ENCODE measurements around the gene KRT6C.
"Not testable (repeated sequence)": the region's sequence is repeated elsewhere in the genome, so short reads cannot be mapped to it uniquely, and the experiment has no call there.

KRT6C gene

DNA sequence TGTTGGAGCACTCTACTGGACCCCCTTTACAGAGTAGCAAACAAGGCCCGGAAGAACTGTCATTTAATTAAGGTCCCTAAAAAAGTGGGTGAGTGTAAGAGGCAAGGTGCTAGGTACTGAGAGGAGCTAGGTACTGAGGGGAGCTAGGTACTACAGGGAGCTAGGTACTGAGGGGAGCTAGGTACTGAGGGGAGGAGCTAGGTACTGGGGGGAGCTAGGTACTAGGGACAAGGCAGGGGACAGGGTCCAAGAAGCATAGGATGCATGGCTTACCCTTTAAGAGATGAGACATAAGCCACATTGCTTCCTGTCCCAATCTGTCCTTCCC lies 41.7 kb upstream of the KRT6C start:
- DNase-seq (ENCODE audit: extremely low spot score) = no peak
- no peak for TF ChIP-seq FOXK2 (IDR thresholded peaks at IDR 0.05)
- no peak for TF ChIP-seq ELF4 (IDR thresholded peaks at IDR 0.05)
- no peak for TF ChIP-seq HDGF (IDR thresholded peaks at IDR 0.05; ENCODE audit: borderline replicate concordance)
- no peak for TF ChIP-seq ZNF384 (IDR thresholded peaks at IDR 0.05)
- TF ChIP-seq SP1 (IDR thresholded peaks at IDR 0.05) = no peak
- no peak for TF ChIP-seq FOXA1 (IDR thresholded peaks at IDR 0.05)
- no peak for TF ChIP-seq NFRKB (IDR thresholded peaks at IDR 0.05)
- TF ChIP-seq ARNT (IDR thresholded peaks at IDR 0.05) = no peak
- no peak for TF ChIP-seq FOXM1 (IDR thresholded peaks at IDR 0.05; ENCODE audit: borderline replicate concordance)
- TF ChIP-seq SUZ12 (IDR thresholded peaks at IDR 0.05) = no peak
- no peak for TF ChIP-seq BHLHE40 (IDR thresholded peaks at IDR 0.05; ENCODE audit: borderline replicate concordance)
- no peak for TF ChIP-seq L3MBTL2 (conservative IDR thresholded peaks at IDR 0.05)
- TF ChIP-seq, protein P1, sequence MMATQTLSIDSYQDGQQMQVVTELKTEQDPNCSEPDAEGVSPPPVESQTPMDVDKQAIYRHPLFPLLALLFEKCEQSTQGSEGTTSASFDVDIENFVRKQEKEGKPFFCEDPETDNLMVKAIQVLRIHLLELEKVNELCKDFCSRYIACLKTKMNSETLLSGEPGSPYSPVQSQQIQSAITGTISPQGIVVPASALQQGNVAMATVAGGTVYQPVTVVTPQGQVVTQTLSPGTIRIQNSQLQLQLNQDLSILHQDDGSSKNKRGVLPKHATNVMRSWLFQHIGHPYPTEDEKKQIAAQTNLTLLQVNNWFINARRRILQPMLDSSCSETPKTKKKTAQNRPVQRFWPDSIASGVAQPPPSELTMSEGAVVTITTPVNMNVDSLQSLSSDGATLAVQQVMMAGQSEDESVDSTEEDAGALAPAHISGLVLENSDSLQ (IDR thresholded peaks at IDR 0.05) = no peak
- TF ChIP-seq CTBP1 (IDR thresholded peaks at IDR 0.05; ENCODE audit: borderline replicate concordance) = no peak
- TF ChIP-seq TARDBP (IDR thresholded peaks at IDR 0.05) = no peak
- POLR2A ChIA-PET = no interaction called here
- CTCF ChIA-PET = no interaction called here

GRCh38 chr12:52514471-52515318 lies 41.1 kb upstream of the KRT6C start:
- POLR2A ChIA-PET = no interaction called here
- TF ChIP-seq TARDBP (IDR thresholded peaks at IDR 0.05) = no peak
- DNase-seq (ENCODE audit: extremely low spot score) = no peak
- CTCF ChIA-PET = no interaction called here

DNA sequence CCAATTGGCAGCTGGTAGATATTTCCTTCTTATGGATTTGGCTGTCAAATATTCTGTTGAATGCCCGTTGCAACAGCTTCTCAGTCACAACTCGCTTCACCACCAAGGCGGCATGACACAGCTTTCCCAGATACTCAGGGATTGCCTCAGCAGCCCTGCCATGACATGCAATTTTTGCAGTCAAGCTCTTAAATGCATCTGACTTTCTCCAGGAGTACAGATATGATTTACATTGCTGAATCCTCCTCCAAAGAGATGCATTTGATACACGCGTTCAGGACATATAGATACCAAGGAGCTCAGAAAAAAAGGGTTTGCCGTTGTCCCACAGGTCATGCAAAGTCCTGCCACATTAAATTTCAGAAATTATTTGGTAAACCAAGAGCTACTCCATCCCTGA lies 40.1 kb upstream of the KRT6C start:
- ChIA-PET POLR2A (no interaction called here), CTCF (no interaction called here)

GRCh38 chr12:52508211-52508610 lies 34.6 kb upstream of the KRT6C start:
- ChIA-PET CTCF (no interaction called here), POLR2A (no interaction called here)
- TF ChIP-seq CTBP1 (IDR thresholded peaks at IDR 0.05; ENCODE audit: borderline replicate concordance) (no peak), FOXK2 (IDR thresholded peaks at IDR 0.05) (no peak), NFRKB (IDR thresholded peaks at IDR 0.05) (no peak), BHLHE40 (IDR thresholded peaks at IDR 0.05; ENCODE audit: borderline replicate concordance) (no peak), HDGF (IDR thresholded peaks at IDR 0.05; ENCODE audit: borderline replicate concordance) (no peak), LEF1 (IDR thresholded peaks at IDR 0.05; ENCODE audit: borderline replicate concordance) (no peak), SP1 (IDR thresholded peaks at IDR 0.05) (no peak), L3MBTL2 (conservative IDR thresholded peaks at IDR 0.05) (no peak), FOXM1 (IDR thresholded peaks at IDR 0.05; ENCODE audit: borderline replicate concordance) (no peak), ZNF384 (IDR thresholded peaks at IDR 0.05) (no peak), SUZ12 (IDR thresholded peaks at IDR 0.05) (no peak), ELF4 (IDR thresholded peaks at IDR 0.05) (no peak), FOXA1 (IDR thresholded peaks at IDR 0.05) (no peak), ARNT (IDR thresholded peaks at IDR 0.05) (no peak), TARDBP (IDR thresholded peaks at IDR 0.05) (no peak)
- TF ChIP-seq, protein P1 (IDR thresholded peaks at IDR 0.05) = no peak
- no peak for DNase-seq (ENCODE audit: extremely low spot score)

More for the DNA sequence above, 40.1 kb upstream of the KRT6C start:
- no peak for DNase-seq (ENCODE audit: extremely low spot score)
- TF ChIP-seq FOXA1 (IDR thresholded peaks at IDR 0.05) = no peak
- no peak for TF ChIP-seq SUZ12 (IDR thresholded peaks at IDR 0.05)
- no peak for TF ChIP-seq ARNT (IDR thresholded peaks at IDR 0.05)

DNA sequence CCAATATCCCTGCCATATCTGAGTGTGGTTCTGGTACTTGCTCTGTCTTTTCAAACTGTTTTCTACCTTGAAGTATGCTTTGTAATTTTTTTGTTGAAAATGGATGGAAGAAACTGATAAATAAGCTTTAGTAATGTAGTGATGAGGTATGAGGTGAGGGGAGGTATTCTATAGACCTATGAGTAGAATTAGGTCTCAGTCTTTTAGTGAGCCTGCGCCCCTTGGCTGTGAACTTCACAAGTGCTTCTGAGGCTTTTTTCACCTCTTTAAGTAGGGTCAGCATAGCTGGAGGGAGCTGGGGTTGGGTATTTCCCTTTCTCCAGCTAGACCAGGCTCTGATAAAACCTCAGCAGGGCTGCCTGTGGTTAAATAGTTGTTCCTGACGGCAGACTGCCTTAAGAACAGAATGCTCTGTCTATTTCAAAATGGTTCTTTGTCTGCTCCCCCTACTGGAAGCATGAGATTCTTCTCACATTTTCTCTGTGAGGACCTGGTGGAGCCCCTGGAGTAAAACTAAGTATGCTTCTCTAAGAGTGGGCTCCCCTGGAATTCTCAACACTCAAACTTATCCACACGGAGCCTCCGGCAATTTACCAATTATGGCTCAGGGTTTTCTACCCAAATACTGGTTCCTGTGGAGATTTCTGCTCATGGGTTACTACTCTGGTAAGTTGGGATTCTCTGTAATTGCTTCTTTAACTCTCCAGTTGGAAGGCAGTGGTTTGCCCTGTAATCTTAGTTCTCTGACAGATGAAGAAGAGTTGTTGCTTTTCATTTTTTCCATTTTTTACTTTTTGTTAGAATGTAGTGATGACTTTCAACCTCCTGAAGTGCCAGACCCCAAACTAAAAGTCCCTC lies 33.5 kb upstream of the KRT6C start:
- TF ChIP-seq TARDBP (IDR thresholded peaks at IDR 0.05) = no peak
- no peak for TF ChIP-seq BHLHE40 (IDR thresholded peaks at IDR 0.05; ENCODE audit: borderline replicate concordance)
- TF ChIP-seq FOXK2 (IDR thresholded peaks at IDR 0.05) = no peak
- POLR2A ChIA-PET = no interaction called here
- CTCF ChIA-PET = interaction anchor here (0.7 kb wide), 2 partner anchors 9 to 479 kb away, joined by 3 read pairs; no protein-coding TSS in a partner anchor
- peak; percentile 43 for DNase-seq (ENCODE audit: extremely low spot score)

GRCh38 chr12:52502877-52503276 lies 29.3 kb upstream of the KRT6C start:
- CTCF ChIA-PET = no interaction called here
- POLR2A ChIA-PET = no interaction called here
- TF ChIP-seq ZNF384 (IDR thresholded peaks at IDR 0.05) (no peak), SP1 (IDR thresholded peaks at IDR 0.05) (no peak), L3MBTL2 (conservative IDR thresholded peaks at IDR 0.05) (no peak), ELF4 (IDR thresholded peaks at IDR 0.05) (no peak), SUZ12 (IDR thresholded peaks at IDR 0.05) (no peak), ARNT (IDR thresholded peaks at IDR 0.05) (no peak), FOXA1 (IDR thresholded peaks at IDR 0.05) (no peak), FOXK2 (IDR thresholded peaks at IDR 0.05) (no peak), NFRKB (IDR thresholded peaks at IDR 0.05) (no peak)
- no peak for DNase-seq (ENCODE audit: extremely low spot score)

- ChIA-PET POLR2A (no interaction called here), CTCF (no interaction called here)
- DNase-seq (ENCODE audit: extremely low spot score) = no peak
- no peak for TF ChIP-seq ZNF384 (IDR thresholded peaks at IDR 0.05)
- TF ChIP-seq FOXM1 (IDR thresholded peaks at IDR 0.05; ENCODE audit: borderline replicate concordance) = no peak
- TF ChIP-seq LEF1 (IDR thresholded peaks at IDR 0.05; ENCODE audit: borderline replicate concordance) = no peak
- no peak for TF ChIP-seq SP1 (IDR thresholded peaks at IDR 0.05)
- no peak for TF ChIP-seq BHLHE40 (IDR thresholded peaks at IDR 0.05; ENCODE audit: borderline replicate concordance)
- no peak for TF ChIP-seq CTBP1 (IDR thresholded peaks at IDR 0.05; ENCODE audit: borderline replicate concordance)
- no peak for TF ChIP-seq L3MBTL2 (conservative IDR thresholded peaks at IDR 0.05)
- TF ChIP-seq SUZ12 (IDR thresholded peaks at IDR 0.05) = no peak
- TF ChIP-seq HDGF (IDR thresholded peaks at IDR 0.05; ENCODE audit: borderline replicate concordance) = no peak
- no peak for TF ChIP-seq TARDBP (IDR thresholded peaks at IDR 0.05)
- no peak for TF ChIP-seq NFRKB (IDR thresholded peaks at IDR 0.05)
- no peak for TF ChIP-seq ARNT (IDR thresholded peaks at IDR 0.05)
- TF ChIP-seq, protein P1 (IDR thresholded peaks at IDR 0.05) = no peak
- TF ChIP-seq FOXA1 (IDR thresholded peaks at IDR 0.05) = no peak
- TF ChIP-seq FOXK2 (IDR thresholded peaks at IDR 0.05) = no peak
These were observed 27.9 kb upstream of the KRT6C start for GRCh38 chr12:52501490-52501889.

DNA sequence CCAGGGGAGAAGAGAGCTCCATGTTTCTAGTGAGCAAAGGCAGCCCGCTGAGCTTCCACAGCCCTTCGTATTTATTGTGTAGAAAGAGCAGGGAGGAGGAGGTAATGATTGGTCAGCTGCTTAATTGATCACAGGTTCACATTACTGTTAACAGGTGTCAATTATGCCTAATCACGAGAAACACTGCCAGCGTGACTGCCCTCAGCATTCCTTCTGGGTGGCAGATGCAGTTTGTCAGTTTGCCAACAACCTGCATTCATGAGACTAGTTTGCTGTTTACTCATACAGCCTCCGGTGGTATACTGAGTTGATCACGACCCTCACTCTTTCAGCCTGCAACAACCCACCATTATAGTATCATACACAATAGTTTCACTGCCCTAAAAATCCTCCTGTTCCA lies 27.0 kb upstream of the KRT6C start:
- DNase-seq (ENCODE audit: extremely low spot score); POLR2A ChIA-PET; CTCF ChIA-PET: not testable (repeated sequence)
